AG04449 (cell line): ENCODE results near the gene VAMP1.

Experiments
- CTCF ChIA-PET: fragments of 350-600 bp; formaldehyde crosslinking; extraction: SDS; loops from one replicate; lab custom pipeline; 2021; ENCODE audit warnings: antibody characterized with exemption; lab: Yijun Ruan, JAX
- POLR2A ChIA-PET: fragments of 400-600, 350-600 bp; formaldehyde crosslinking; extraction: SDS; loops from one replicate; lab custom pipeline; 2020; ENCODE audit warnings: antibody characterized with exemption, inconsistent platforms; lab: Yijun Ruan, JAX
- DNase-seq: peaks from one replicate; pipeline ENCODE4 v3.0.0-alpha.2; 2010; ENCODE audit warnings: low read depth, low spot score
- H3K4me3 ChIP-seq: 2 replicates; pipeline ENCODE4 v1.5.1; 2011; ENCODE audit warnings: low read depth, mild to moderate bottlenecking, control low read depth, low read length
- TF ChIP-seq, protein P1 (sequence below): IDR thresholded peaks from one replicate; pipeline ENCODE4 v1.5.1; 2011; ENCODE audit warnings: mild to moderate bottlenecking, moderate library complexity, low read length, control low read depth, inconsistent platforms; ENCODE audit not compliant: insufficient read depth; ENCODE audit errors: missing control alignments

VAMP1 gene

DNA sequence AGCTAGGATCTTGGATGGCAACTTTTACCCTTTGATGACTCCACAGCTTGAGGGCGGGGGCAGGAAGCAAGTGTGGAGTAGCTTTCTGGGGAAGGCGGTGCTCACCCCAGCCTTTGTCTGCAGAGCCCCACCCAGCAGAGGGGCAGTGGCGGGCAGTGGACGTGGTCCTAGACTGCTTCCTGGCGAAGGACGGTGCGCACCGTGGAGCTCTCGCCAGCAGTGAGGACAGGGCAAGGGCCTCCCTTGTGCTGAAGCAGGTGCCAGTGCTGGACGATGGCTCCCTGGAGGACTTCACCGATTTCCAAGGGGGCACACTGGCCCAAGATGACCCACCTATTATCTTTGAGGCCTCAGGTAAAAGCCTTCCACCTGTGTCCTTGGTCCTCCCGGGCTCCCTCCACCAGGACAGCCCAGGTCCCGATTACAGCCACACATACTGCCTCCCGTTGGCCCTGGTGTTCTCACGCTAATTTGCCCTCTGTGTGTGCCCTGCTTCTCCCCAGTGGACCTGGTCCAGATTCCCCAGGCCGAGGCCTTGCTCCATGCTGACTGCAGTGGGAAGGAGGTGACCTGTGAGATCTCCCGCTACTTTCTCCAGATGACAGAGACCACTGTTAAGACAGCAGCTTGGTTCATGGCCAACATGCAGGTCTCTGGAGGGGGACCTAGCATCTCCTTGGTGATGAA, 17.4 kb downstream of the VAMP1 start:
- ChIA-PET POLR2A (interaction anchor here (0.8 to 3.1 kb wide), 4 partner anchors 17 to 130 kb away, joined by 4 to 31 read pairs (median 6); partner anchors contain the start of genes GAPDH and VAMP1), CTCF (interaction anchor here (1.8 to 8.6 kb wide), 3 partner anchors 8 to 30 kb away, joined by 13 to 97 read pairs (median 15); no protein-coding TSS in a partner anchor)
- no peak for DNase-seq
- TF ChIP-seq, protein P1, sequence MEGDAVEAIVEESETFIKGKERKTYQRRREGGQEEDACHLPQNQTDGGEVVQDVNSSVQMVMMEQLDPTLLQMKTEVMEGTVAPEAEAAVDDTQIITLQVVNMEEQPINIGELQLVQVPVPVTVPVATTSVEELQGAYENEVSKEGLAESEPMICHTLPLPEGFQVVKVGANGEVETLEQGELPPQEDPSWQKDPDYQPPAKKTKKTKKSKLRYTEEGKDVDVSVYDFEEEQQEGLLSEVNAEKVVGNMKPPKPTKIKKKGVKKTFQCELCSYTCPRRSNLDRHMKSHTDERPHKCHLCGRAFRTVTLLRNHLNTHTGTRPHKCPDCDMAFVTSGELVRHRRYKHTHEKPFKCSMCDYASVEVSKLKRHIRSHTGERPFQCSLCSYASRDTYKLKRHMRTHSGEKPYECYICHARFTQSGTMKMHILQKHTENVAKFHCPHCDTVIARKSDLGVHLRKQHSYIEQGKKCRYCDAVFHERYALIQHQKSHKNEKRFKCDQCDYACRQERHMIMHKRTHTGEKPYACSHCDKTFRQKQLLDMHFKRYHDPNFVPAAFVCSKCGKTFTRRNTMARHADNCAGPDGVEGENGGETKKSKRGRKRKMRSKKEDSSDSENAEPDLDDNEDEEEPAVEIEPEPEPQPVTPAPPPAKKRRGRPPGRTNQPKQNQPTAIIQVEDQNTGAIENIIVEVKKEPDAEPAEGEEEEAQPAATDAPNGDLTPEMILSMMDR = no peak
- H3K4me3 ChIP-seq = no peak overlapping the region

- CTCF ChIA-PET = interaction anchor here (0.8 to 8.6 kb wide), 8 partner anchors 9 to 257 kb away, joined by 3 to 97 read pairs (median 4); partner anchors contain the start of gene VAMP1
- POLR2A ChIA-PET = interaction anchor here (0.8 to 3.1 kb wide), 5 partner anchors 11 to 129 kb away, joined by 3 to 31 read pairs (median 5); partner anchors contain the start of genes GAPDH and VAMP1
- DNase-seq = no peak
- peak overlapping the region; percentile 75 for H3K4me3 ChIP-seq
- TF ChIP-seq, protein P1 = no peak
Measured at GRCh38 chr12:6452245-6452943, 18.1 kb downstream of the VAMP1 start.

GRCh38 chr12:6451348-6452244, 18.9 kb downstream of the VAMP1 start, which contains the start of gene TAPBPL:
TSS of gene TAPBPL (plus strand) at chr12:6452042. CDS start at chr12:6452249, 207 bp downstream.
- peak; percentile 24 for DNase-seq
- ChIA-PET POLR2A (interaction anchor here (0.8 to 3.1 kb wide), 7 partner anchors 11 to 128 kb away, joined by 3 to 31 read pairs (median 4); partner anchors contain the start of genes GAPDH and VAMP1), CTCF (interaction anchor here (0.6 to 8.6 kb wide), 12 partner anchors 10 to 257 kb away, joined by 3 to 97 read pairs (median 4); partner anchors contain the start of gene VAMP1)
- TF ChIP-seq, protein P1 = no peak
- H3K4me3 ChIP-seq = peak within 1 kb of the TSS; percentile 75

DNA sequence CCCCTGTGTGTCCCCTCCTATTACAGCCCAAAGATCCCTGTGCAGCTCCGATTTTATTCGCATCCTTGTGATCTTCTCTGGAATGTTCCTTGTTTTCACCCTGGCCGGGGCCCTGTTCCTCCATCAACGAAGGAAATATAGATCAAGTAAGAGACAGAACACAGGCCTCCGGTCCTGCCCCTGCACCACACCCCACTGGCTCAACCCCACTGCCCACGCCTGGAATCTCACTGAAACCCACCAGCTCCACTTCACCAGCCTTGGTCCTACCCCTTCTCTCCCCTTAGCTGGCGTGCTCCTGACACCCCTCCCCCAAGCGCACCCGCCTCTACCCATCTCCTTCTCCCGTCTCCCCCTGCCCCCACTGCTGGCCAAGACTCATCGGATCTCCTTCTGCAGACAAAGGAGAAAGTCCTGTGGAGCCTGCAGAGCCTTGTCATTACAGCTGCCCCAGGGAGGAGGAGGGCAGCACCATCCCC, 19.6 kb downstream of the VAMP1 start:
- peak overlapping the region; percentile 75 for H3K4me3 ChIP-seq
- no peak for DNase-seq
- ChIA-PET CTCF (interaction anchor here (0.6 to 8.6 kb wide), 9 partner anchors 9 to 85 kb away, joined by 3 to 97 read pairs (median 4); no protein-coding TSS in a partner anchor), POLR2A (interaction anchor here (1.2 to 3.1 kb wide), 3 partner anchors 15 to 114 kb away, joined by 3 to 31 read pairs (median 3); partner anchors contain the start of gene VAMP1)
- TF ChIP-seq, protein P1 = no peak

GRCh38 chr12:6450091-6450868, 20.2 kb downstream of the VAMP1 start:
- POLR2A ChIA-PET = interaction anchor here (0.8 to 3.1 kb wide), 3 partner anchors 20 to 114 kb away, joined by 3 to 31 read pairs (median 4); partner anchors contain the start of gene VAMP1
- DNase-seq = no peak
- H3K4me3 ChIP-seq = peak overlapping the region; percentile 75
- CTCF ChIA-PET = interaction anchor here (0.8 to 8.6 kb wide), 6 partner anchors 13 to 85 kb away, joined by 3 to 97 read pairs (median 4); no protein-coding TSS in a partner anchor
- TF ChIP-seq, protein P1 = no peak
